Calu3 (cell line): Measurements from ENCODE around the gene TACC3. TPM values are rescaled to one million over a fixed set of nuclear protein-coding genes. Genes with fewer than 3 reads are reported as not detected.

Source experiments
- total RNA-seq: library from RNA; stranded (reverse); gene quantifications from 2 replicates; pipeline ENCODE4 v1.2.3, GENCODE V29; 2022

The TACC3 gene
- total RNA-seq, 1 experiment from 2014 or later: 95.9 TPM

Other genes starting within 250 kb of the TACC3 start
- 5.3 and 7.3 TPM in 2 replicates for gene FAM53A, start 37.2 kb upstream of the TACC3 start, total RNA-seq
- gene SLBP, start 9.2 kb upstream of the TACC3 start, total RNA-seq: 46.1 and 49.3 TPM in 2 replicates
- 29.8 and 31.0 TPM in 2 replicates for gene TMEM129, start 198 bp upstream of the TACC3 start, total RNA-seq
- 34.3 and 47.5 TPM in 2 replicates for gene FGFR3, start 71.8 kb downstream of the TACC3 start, total RNA-seq
- gene LETM1, start 134.6 kb downstream of the TACC3 start, total RNA-seq: 47.2 and 56.7 TPM in 2 replicates
- 96.0 and 104 TPM in 2 replicates for gene NSD2, start 149.9 kb downstream of the TACC3 start, total RNA-seq